GM20431 (cell line): ENCODE results near the gene TAAR9.
"Not testable (repeated sequence)": the region's sequence is repeated elsewhere in the genome, so short reads cannot be mapped to it uniquely, and the experiment has no call there.

ENCODE experiments used
- in situ Hi-C: fragments of 300-500 bp; cut with MseI, MboI; formaldehyde crosslinking; loops from one replicate; pipeline ENCODE4 v1.15.0; 2020; ENCODE audit warnings: low sequenced_read_pairs; ENCODE audit not compliant: unreplicated experiment

The TAAR9 gene

GRCh38 chr6:132513831-132514545, 24.1 kb upstream of the TAAR9 start:
- in situ Hi-C loops, result no loop called here

GRCh38 chr6:132515386-132515785, 22.7 kb upstream of the TAAR9 start:
- in situ Hi-C loops, result no loop called here

GRCh38 chr6:132520953-132521352, 17.1 kb upstream of the TAAR9 start:
- in situ Hi-C loops, result no loop called here

GRCh38 chr6:132524646-132525045, 13.4 kb upstream of the TAAR9 start:
- in situ Hi-C loops, result loop anchor here (25.0 kb wide), 1 partner anchor 263 kb away; the partner anchor contains the start of gene SLC18B1

GRCh38 chr6:132525866-132526265, 12.2 kb upstream of the TAAR9 start:
- in situ Hi-C loops, result loop anchor here (25.0 kb wide), 1 partner anchor 261 kb away; the partner anchor contains the start of gene SLC18B1

DNA sequence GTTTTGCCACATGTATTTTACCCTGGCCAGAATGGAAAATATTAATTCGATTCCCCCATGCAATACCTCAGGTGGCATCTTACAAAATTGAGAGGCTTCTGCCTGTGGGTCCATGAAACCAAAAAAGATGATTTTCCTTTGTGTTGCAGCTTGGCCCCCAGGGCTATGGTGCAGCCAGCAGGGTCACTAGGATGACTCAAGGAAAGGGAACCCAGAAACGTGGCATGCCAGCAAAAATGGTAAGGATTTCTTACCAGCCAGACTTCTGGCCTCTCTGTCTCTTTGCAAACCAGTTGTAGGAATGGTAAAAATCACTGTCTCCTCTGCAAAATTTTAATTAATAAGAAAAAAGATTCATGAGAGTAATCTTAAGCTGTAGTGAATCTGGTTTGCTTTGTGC, 11.6 kb upstream of the TAAR9 start:
- in situ Hi-C loops, result loop anchor here (25.0 kb wide), 1 partner anchor 261 kb away; the partner anchor contains the start of gene SLC18B1

GRCh38 chr6:132527791-132528190, 10.3 kb upstream of the TAAR9 start:
- in situ Hi-C loops, result loop anchor here (25.0 kb wide), 1 partner anchor 260 kb away; the partner anchor contains the start of gene SLC18B1

DNA sequence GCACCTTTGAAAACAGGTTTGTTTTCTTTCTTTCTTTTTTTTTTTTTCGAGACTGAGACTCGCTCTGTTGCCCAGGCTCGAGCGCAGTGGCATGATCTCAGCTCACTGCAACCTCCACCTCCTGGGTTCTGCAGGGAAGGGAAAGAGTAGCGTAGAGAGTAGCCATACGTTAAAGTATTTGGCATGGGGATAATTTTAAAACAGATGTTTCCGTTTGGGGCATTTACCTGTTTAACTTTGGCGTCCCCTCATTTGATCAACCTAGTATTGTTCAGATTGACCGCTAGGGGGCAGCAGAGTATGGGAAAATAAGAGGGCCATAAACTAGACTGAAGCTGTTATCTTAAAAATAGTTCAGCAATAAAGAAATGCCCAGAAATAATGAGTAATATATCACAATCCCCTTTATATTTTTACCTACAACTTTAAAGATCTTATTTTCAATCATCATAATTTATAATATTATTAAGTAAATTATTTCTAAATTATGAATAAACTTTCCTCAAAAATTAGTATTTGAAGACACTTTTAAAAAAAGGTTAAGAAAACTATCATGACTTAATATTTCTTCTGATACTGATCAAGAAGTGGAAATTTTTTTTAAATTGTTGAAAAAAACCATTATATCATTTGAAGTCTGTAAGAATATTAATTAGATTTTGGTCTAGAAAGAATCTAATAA, 7.6 kb upstream of the TAAR9 start:
- in situ Hi-C loops, result loop anchor here (25.0 kb wide), 1 partner anchor 257 kb away; the partner anchor contains the start of gene SLC18B1

DNA sequence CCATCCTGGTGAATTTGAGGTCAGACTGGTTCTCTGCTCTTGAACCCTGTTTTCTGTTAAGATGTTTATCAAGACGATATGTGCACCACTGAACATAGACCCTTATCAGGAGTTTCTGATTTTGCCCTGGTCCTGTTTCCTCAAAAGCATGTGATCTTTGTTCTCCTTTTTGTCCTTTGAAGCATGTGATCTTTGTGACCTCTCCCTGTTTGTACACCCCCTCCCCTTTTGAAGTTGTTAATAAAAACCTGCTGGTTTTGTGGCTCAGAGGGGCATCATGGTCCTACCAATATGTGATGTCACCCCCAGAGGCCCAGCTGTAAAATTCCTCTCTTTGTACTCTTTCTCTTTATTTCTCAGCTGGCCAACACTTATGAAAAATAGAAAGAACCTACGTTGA, 3.5 kb upstream of the TAAR9 start:
- in situ Hi-C loops, result loop anchor here (25.0 kb wide), 1 partner anchor 253 kb away; the partner anchor contains the start of gene SLC18B1

- in situ Hi-C loops, result loop anchor here (25.0 kb wide), 1 partner anchor 250 kb away; the partner anchor contains the start of gene SLC18B1
These were observed 932 bp upstream of the TAAR9 start for GRCh38 chr6:132537145-132537544.

GRCh38 chr6:132544826-132545225, 6.7 kb downstream of the TAAR9 start:
- in situ Hi-C loops, result loop anchor here (25.0 kb wide), 1 partner anchor 242 kb away; the partner anchor contains the start of gene SLC18B1

GRCh38 chr6:132548746-132549463, 10.8 kb downstream of the TAAR9 start:
- in situ Hi-C loops, result loop anchor here (25.0 kb wide), 1 partner anchor 238 kb away; the partner anchor contains the start of gene SLC18B1

GRCh38 chr6:132551214-132551613, 13.1 kb downstream of the TAAR9 start:
- in situ Hi-C loops, result no loop called here

DNA sequence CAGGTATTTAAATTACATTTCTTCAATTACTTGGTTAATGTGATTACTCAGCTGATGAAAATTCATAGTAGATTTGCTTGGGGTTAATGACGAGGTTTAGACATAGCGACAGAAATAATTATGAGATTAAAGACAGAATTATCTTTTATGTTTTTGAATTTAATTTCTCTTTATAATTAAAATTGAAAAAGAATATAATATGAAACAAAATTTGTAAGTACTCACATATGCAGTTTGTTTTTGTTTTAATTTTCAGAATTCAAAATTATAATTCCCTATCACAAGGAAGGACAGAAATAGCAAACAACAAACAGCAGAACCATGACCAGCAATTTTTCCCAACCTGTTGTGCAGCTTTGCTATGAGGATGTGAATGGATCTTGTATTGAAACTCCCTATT, 14.3 kb downstream of the TAAR9 start, which contains the start of gene TAAR8:
TSS of gene TAAR8 (plus strand) at position 301 of the 400 bp plus-strand sequence. CDS start at position 322, 21 bp downstream.
- in situ Hi-C loops, result no loop called here

- in situ Hi-C loops, result not testable (repeated sequence)
These were observed 22.0 kb downstream of the TAAR9 start for GRCh38 chr6:132560087-132560486.

DNA sequence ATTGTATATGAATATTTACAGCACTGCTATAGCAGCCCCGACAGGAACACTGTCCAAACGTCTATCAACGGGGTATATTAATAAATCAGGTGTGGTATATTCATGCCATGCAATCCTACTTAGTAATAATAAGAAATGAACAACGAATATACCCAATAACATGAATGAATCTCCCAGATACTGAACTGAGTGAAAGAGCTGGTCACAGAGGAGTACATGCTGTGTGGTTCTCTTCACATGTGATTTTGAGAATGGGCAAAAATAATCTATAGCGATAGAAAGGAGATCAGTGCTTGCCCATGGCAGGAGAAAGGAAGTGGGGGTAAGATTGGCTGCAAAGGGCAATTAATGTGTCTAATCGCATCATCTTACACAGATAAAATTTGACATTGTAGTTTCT, 28.3 kb downstream of the TAAR9 start:
- in situ Hi-C loops, result no loop called here

GRCh38 chr6:132567566-132567965, 29.5 kb downstream of the TAAR9 start:
- in situ Hi-C loops, result no loop called here

DNA sequence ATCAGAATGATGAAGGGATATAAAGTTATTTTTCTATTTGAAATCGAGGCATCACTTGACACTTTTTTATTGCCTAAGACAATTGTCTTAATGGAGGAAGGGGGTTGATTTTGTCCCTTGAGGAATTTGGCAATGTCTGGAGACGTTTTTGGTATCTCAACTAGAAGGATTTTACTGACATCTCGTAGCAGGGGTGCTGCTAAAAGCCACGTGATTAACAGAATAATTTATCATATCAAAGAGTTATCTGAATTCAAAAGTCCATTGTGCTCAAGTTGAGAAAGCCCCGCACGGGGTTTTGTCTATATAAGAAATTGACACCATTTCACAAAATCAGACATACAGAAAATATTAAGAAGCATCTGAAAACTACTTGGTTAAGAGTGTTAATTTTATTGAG, 30.5 kb downstream of the TAAR9 start:
- in situ Hi-C loops, result no loop called here

DNA sequence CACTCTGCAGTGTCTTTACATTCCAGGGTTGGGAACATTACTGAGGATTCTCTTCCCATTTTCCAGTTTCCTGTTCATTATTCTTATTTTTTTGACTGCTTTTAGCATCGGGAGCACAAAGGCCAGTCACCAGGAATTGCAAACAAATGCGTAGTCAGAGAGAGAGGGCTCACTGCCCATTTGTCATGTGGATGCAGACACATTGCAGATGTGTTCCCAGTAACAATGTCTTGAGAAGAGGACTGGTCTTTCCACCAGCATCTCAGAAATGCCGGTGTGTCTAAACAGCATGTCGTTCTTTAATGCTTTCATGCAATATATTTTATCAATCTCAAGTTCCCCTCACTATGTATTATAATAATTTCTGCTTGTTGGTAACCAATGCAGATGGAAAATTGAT, 31.1 kb downstream of the TAAR9 start:
- in situ Hi-C loops, result no loop called here

DNA sequence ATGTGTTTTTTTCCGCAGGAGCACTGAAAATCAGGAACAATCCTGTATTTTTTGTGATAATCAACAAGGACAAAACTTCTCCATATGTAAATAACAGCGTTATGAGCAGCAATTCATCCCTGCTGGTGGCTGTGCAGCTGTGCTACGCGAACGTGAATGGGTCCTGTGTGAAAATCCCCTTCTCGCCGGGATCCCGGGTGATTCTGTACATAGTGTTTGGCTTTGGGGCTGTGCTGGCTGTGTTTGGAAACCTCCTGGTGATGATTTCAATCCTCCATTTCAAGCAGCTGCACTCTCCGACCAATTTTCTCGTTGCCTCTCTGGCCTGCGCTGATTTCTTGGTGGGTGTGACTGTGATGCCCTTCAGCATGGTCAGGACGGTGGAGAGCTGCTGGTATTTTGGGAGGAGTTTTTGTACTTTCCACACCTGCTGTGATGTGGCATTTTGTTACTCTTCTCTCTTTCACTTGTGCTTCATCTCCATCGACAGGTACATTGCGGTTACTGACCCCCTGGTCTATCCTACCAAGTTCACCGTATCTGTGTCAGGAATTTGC, 32.2 kb downstream of the TAAR9 start, which contains the start of gene TAAR6:
TSS of gene TAAR6 (plus strand) at position 102 of the 557 bp plus-strand sequence. CDS start at position 102, 0 bp downstream.
- in situ Hi-C loops, result no loop called here
